Measurements from ENCODE around the gene PLEKHA6.
"Not testable (repeated sequence)": the region's sequence is repeated elsewhere in the genome, so short reads cannot be mapped to it uniquely, and the experiment has no call there.

The PLEKHA6 gene

GRCh38 chr1:204261266-204261665 lies 98.5 kb downstream of the PLEKHA6 start:
- DNase-seq (ENCODE audit: low read depth in 3 of 3): no peak

GRCh38 chr1:204260601-204261197 lies 99.0 kb downstream of the PLEKHA6 start:
- no peak for DNase-seq (ENCODE audit: low read depth in 3 of 3)

- DNase-seq (ENCODE audit: low read depth in 3 of 3): no peak
These were observed 99.9 kb downstream of the PLEKHA6 start for GRCh38 chr1:204259782-204260181.

GRCh38 chr1:204259196-204259595 lies 100.5 kb downstream of the PLEKHA6 start:
- DNase-seq (ENCODE audit: low read depth in 3 of 3): no peak

GRCh38 chr1:204258213-204259115 lies 101.3 kb downstream of the PLEKHA6 start:
- peak in 1 of 3 experiments; percentile 28 for DNase-seq (ENCODE audit: low read depth in 3 of 3)

- DNase-seq (ENCODE audit: low read depth in 3 of 3): no peak
These were observed 102.3 kb downstream of the PLEKHA6 start for GRCh38 chr1:204257446-204257845.

GRCh38 chr1:204256531-204256930 lies 103.2 kb downstream of the PLEKHA6 start:
- DNase-seq (ENCODE audit: low read depth in 3 of 3): no peak

- no peak for DNase-seq (ENCODE audit: low read depth in 3 of 3)
These were observed 103.8 kb downstream of the PLEKHA6 start for GRCh38 chr1:204255966-204256365.

GRCh38 chr1:204255225-204255624 lies 104.5 kb downstream of the PLEKHA6 start:
- DNase-seq (ENCODE audit: low read depth in 3 of 3): no peak

GRCh38 chr1:204254031-204254661 lies 105.6 kb downstream of the PLEKHA6 start:
- no peak for DNase-seq (ENCODE audit: low read depth in 3 of 3)

- DNase-seq (ENCODE audit: low read depth in 3 of 3): no peak
These were observed 107.6 kb downstream of the PLEKHA6 start for GRCh38 chr1:204251926-204252689.

- DNase-seq (ENCODE audit: low read depth in 3 of 3): no peak
These were observed 108.4 kb downstream of the PLEKHA6 start for GRCh38 chr1:204251286-204251685.

GRCh38 chr1:204250428-204251030 lies 109.2 kb downstream of the PLEKHA6 start:
- no peak for DNase-seq (ENCODE audit: low read depth in 3 of 3)

GRCh38 chr1:204249736-204250427 lies 109.8 kb downstream of the PLEKHA6 start:
- DNase-seq (ENCODE audit: low read depth in 3 of 3): no peak

GRCh38 chr1:204248954-204249353 lies 110.8 kb downstream of the PLEKHA6 start:
- DNase-seq (ENCODE audit: low read depth in 3 of 3): no peak

- DNase-seq (ENCODE audit: low read depth in 3 of 3): no peak
These were observed 112.9 kb downstream of the PLEKHA6 start for GRCh38 chr1:204246876-204247275.

GRCh38 chr1:204242920-204243319 lies 116.8 kb downstream of the PLEKHA6 start:
- DNase-seq (ENCODE audit: low read depth in 3 of 3): no peak

GRCh38 chr1:204241914-204242313 lies 117.8 kb downstream of the PLEKHA6 start:
- no peak for DNase-seq (ENCODE audit: low read depth in 3 of 3)

GRCh38 chr1:204241050-204241449 lies 118.7 kb downstream of the PLEKHA6 start:
- DNase-seq (ENCODE audit: low read depth in 3 of 3): no peak

- DNase-seq (ENCODE audit: low read depth in 3 of 3): no peak
These were observed 119.5 kb downstream of the PLEKHA6 start for GRCh38 chr1:204240233-204240632.

- not testable (repeated sequence) for DNase-seq (ENCODE audit: low read depth in 3 of 3)
These were observed 120.3 kb downstream of the PLEKHA6 start for GRCh38 chr1:204239401-204239800.

Measured in stimulated activated CD4-positive, alpha-beta T cell treated with anti-CD3 and anti-CD28 coated beads, TNF-alpha, amount 100 ng/mL, for 24 hours (primary cell).